Fibroblast of gingiva (primary cell): ENCODE measurements around the gene SLC4A4.

ENCODE experiments used
- DNase-seq: peaks from one replicate; pipeline ENCODE4 v3.0.0-alpha.2; 2011; ENCODE audit warnings: low read depth

The SLC4A4 gene

DNA sequence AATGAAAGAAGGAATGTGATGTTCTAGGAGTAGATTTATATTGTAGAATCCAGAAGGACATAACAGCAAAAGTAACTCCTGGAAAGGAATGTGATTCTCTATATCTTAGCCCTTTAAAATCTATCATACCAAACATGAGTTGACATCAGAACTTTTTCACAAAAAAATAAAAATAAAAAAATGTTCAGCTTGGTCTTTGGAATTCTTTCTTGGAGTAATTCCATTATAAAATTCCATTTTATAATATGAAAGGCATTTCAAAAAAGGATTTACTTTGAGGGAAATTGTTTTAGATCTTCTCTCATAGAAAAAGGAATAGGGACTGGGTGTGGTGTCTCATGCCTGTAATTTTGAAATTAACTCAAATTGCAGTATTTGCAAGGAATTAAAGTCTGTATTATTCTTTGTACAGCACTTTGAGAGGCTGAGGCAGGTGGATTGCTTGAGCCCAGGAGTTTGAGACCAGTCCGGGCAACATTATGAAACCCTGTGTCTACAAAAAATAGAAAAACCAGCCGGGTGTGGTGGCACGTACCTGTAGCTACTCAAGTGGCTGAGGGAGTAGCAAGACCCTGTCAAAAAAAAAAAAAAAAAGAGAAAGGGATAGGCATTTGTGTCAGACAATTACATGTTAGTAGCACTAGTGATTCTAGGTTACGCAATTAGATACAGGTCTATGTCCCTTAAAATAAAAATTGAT, 134.9 kb downstream of the SLC4A4 start:
- no peak for DNase-seq

DNA sequence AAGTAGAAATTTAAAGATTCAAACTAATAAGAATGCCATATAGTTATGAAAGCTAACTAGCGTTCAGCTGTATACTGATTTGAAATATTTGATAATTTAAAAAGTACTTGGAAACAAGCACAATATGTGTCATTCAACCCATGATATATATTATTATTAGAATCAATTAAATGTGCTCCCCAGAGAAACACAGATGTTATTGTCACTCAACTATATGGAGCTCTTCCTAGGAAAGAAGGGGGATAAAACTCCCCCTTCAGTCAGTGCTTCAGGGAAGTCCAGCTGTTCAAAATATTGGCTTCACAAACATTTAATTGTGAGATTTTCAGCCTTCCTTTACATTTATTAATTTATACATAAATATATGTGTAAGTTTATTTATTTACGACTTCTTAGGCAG, 135.9 kb downstream of the SLC4A4 start:
- DNase-seq = no peak

DNA sequence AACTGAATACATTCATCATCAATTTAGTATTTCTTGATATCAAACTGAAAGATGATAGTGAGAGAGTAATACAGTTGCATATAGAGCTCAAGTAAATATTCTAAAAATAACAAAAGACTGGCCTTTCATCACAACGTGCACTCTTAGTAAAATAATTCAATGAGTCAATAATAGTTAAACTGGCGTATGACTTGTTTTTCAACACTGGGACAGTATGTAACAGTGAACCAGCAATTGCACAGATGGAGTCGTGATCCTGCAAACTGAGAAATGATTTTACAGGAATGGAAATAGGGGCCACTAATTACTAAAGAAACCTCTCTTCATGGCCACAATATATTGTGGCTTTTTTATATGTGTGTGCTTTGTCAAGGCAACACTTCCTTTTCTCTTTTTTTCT, 137.4 kb downstream of the SLC4A4 start:
- no peak for DNase-seq

DNA sequence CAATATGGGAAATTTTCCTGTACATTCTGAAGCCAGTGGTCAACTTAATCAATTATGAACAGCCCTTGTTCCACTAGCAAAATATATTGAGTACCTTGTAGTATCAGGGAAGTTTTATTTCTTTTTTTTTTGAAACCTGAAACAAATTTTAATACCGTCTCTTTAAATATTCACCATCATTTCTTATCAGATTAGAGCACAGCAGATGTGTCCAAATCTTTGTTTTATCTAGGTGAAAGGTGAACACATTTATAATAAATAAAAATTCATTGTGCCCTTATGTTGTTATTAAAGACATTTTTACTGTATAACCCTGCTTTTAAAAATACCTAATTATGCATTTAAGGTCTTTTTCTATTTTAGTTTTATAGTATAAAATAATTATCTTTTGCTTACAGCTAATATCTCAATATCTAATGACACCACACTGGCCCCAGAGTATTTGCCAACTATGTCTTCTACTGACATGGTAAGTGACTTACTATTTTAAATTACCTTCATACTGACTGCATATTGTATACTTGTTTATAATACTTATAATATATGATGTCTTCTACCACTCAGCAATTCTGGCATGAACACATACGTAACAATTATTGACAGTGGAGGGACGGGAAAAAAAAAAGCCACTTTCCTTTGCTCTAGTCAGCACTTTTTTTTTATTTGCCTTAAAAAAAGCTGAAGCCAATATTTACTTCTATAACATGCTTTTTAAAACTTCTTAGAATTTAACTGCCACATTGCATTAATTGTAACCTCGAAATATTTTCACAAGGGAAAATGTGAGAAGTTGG, 147.9 kb downstream of the SLC4A4 start:
- DNase-seq = no peak

DNA sequence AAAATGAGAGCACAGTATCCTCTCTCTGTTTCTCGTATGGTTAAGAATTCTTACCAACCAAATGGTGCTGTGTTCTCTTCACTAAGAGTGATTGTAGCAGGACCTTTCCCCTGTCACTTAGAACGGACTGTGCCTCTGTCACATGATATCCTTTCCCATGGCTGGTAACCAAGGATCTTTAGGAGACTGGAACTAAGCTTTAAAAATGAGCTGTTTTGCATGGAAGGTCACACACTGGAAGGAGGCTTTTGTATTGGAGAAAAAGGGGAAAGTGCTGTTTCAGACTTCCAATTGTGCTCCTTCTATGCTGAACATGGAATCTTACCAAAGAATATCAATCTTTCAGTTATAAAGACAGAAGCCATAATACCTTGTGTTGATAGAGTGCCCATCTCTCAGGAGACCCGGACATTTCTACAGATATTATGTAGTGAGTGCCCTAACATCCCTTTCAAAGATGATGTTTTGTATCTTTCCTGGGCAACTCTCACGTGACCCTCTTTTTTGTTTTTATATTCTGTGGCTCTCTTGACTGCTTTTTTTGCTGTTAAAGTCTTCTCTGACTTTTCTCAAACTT, 148.6 kb downstream of the SLC4A4 start:
- DNase-seq = no peak

DNA sequence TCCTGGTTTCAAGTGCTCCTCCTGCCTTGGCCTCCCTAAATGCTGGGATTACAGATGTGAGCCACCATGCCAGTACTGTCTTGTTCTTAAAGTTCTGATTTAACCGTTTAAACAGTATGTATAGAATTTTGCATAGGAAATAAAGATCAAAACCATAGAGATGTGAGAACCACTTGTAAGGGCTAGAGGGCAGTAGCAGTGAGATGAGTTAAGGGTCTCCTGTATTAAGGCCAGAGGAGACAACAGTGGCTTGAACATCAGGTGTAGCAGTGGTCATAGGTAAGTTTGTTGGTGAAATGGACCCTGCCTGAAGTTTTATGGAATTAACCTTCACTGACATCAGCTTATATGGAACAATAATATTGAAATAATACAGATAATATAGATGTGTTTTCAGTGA, 155.7 kb downstream of the SLC4A4 start:
- no peak for DNase-seq

DNA sequence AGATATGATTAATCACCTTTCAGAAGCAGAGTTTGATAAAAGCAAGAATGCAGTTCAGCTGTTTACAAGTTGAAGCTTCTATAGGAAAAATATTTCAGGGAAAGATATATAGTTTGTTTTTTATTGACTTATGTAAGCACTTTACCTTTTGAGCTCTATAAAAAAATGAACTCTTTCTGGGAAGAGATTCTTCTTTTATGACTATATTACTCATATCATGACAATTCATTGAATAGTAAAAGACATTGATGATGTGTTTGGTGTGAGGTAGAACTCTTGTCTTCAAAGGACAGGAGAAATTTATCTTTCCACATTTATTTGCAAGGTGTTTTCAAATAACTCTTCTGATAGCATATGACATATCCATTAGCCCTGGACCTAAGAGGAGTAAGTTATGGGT, 156.6 kb downstream of the SLC4A4 start:
- DNase-seq = no peak

DNA sequence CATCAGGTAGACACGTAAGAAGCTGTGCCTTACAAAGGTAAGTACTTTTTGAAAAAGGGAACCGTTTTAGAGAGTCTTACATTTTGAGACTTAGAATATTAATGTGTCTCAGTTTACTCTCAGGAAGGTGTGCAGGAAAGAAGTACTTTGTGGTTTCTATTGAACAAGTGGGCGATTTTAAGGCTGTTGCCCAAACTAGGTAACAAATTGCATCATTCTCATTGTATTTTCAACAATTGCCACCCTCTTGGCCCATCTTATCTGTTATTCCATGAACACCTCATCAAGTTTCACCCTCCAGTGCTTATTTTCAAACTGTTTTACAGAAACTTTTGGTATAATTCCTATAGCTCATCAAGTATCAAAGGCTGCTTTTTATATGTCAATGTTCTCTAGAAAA, 158.3 kb downstream of the SLC4A4 start:
- no peak for DNase-seq

DNA sequence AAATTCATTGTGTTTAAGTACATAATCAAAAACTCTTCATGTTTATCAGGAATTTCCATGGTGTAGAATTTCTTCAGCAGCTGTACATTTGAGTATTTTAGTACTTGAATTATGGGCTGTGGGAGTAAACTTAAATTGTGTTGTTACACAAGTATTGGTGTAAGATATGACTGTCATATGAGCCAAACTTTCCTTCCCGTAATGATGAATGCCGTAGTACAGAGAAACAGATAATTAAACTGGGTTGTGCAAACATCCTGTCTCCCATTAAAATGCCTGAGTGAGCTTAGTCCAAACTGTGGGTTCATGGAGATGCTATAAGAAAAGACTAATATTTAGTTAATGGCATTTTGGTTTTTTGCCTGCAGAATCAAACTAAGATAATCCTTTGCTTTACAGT, 159.2 kb downstream of the SLC4A4 start:
- DNase-seq = no peak

DNA sequence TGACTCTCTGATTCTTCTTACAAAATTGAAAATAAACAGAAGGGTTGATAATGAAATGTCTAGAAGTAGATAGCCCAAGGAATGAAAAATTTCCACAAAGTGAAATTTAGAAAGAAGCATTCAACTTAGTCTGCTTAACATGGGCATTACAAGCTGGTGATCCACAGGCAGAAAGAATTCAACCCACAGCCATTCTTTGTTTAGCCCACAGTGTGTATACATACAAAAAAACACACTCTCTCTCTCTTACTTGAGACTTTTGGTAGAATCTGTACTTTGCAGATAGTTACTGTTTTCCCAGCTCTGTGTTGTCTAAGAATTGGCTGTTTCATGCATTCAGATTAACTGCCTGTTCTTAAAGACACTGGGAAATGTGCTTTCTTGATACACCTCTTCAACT, 159.8 kb downstream of the SLC4A4 start:
- no peak for DNase-seq

DNA sequence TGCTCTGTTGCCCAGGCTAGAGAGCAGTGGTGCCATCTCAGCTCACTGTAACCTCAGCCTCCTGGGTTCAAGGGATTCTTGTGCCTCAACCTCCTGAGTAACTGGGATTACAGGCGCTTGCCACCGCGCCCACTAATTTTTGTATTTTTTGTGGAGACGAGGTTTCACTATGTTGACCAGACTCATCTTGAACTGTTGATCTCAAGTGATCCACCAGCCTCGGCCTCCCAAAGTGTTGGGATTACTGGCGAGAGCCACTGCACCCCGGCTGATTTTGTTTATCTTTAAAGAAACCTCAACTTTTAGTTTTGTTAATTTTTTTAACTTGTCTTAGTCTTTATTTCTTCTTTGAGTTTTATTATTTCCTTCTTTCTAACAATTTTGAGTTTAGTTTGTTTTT, 163.2 kb downstream of the SLC4A4 start:
- DNase-seq = no peak

DNA sequence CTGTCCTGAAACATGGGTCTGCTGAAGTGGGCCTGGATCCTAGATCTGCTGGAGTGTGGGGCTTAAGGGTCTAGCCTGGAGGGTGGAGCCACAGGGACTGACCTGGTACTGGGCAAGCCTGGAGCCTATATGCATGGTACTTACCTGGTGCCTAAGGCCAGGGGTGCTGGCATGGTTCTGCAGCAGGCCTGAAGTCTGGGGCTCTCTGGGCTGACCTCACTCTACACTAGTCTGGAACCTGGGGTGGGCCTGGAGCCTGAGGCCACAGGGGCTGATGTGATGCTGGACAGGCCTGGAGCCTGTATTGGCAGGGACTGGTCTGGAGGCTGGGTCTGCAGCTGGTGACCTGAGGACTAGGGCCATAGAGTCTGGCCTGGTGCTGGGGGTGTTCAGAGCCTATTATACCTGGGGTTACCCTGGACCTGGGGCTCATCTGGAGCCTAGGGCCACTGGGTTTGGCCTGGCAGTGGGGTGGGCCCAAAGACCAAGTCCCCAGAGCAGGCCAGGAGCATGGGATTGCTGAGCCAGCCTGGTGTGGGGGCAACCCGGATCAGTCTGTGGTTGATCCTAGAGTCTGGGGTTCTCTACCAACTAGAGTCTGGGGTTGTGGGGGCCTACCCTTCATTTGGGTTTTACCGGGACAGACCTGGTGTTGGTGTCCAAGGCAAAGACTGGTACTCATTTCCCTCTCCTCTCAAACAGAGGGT, 179.6 kb downstream of the SLC4A4 start:
- DNase-seq = no peak

DNA sequence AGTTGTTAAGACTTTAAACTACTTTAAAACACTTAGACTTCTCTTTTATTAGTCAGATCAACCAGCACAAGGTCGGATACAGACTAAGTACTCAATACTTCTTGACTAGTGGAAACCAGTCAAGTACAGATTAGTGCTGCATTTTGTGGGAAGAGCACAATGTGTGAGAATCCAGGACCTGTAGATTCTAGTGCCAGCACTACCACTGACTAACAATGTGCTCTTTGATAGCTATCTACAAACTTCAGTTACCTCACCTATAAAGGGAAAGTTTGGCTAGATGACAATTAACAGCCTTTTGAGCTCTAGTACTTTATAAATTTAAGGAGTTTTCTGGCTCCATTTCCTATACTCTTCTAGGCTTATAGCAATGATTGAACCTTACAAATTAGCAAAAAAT, 181.5 kb downstream of the SLC4A4 start:
- DNase-seq = no peak

DNA sequence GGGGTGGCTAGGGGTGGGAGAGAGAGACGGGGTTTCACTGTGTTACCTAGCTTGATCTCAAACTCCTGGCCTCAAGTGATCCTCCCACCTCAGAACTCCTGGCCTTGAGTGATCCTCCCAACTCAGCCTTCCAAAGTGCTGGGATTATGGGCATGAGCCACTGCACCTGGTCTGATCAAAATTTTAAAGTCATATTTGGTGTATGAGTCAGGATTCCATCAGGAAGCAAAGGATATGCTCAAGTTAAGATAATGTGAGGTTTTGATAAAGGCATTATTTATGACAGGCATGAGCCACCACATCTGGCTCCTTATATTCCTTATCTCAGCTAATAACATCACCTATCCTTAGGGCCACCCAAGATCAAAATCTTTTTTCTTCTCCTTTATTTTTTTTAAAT, 182.0 kb downstream of the SLC4A4 start:
- DNase-seq = no peak

DNA sequence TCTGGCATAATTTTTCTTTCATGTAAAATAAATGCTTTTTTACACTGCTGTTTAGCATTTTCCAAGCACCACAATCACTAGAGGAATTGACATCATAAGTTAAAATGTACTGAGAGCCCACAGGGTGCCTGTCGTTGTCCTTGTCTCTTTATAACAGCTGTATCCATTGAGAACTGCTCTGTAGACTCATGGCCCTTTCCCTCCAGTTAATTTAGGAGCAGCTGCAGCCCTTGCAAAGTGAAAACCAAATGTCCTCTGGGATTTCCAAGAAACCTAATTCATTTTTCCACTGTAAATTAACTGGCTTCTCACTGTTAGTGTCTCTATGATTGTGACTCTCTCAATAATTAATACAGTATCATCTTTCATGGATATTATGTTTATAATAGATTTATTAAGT, 185.9 kb downstream of the SLC4A4 start:
- DNase-seq = no peak

DNA sequence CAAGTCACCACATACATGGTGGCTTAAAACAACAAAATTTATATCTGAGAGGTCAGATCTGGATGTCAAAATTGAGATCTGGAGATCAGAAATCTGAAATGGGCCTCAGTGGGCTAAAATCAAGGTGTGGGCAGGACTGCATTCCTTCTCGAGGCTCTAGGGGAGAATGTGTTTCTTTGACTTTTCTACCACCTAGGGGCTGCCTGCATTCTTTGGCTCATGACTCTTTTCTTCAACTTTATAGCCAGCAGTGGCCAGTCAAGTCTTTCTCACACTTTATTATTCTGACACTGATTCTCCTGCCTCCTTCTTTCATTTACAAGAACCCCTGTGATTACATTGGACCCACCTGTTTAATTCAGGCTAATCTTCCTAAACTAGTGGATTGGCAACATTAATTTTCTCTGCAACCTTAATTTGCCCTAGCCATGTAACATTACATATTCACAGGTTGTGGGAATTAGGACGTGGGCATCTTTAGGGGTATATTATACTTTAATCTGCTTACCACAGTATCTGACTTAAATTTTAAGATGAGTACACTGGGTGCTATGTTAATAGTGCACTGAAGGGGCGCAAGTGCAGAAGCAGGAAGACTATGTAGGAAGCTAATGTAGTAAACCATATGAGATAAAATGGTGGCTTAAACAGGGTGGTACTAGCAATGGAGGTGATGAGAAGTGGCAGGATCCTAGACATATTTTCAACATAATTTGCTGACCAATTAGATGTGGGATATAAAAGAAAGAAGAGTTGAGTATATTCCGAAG, 188.0 kb downstream of the SLC4A4 start:
- no peak for DNase-seq

DNA sequence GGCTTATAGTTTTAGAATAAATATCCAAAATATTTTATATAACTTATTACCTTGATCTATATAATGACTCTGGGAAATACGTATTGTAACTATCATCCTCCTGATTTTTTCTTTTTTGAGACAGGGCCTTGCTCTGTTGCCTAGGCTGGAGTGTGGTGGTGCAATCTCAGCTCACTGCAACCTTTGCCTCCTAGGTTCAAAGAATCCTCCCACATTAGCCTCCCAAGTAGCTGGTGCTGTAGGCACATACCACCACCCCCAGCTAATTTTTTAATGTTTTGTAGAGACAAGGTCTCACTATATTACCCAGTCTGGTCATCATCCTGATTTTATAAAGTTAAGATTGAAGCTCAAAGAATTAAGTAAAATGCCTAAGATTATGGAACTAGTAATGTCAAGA, 193.6 kb downstream of the SLC4A4 start:
- DNase-seq = no peak

DNA sequence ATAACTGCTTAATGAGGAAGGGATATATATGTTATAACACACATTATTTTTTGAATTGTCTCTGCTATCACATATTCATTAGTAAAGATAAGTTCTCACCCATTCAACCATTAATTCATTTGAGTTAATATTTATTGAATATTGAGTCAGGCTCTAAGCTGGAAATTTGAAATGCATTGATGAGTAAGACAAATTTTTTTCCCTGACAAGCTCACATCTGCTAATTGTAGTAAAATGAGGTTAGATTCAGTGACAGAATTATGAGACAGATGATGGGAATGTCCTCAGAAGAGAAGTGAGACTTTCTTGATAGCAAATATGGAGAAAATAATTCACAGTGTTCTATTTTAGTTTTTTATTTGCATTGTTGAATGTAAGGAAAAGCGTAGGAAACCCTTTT, 194.3 kb downstream of the SLC4A4 start:
- DNase-seq = no peak

DNA sequence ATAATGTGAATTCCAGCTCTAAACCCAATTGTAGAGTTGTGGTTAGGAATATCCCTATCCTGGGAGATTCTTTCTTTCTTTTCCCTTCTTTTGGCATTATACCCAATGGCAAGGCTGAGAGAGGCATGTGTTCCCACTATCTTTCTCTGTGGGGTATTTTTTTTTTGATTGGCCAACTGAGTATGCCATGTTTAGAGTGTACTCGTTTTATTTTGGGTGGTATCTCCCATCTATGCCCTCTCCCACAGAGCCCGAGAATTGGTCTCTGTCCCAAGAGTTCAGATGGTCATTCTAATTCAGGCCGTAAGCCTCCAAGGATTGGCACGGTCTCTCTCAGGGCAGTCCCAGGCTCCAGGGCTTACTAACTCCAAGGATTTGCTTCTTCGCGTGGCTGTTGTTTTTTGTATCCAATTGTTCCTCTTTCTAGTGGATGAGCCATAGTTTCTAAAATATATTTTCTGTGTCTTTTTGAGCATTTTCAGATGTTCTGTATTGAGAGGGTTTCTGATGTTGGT, 198.8 kb downstream of the SLC4A4 start:
- no peak for DNase-seq

DNA sequence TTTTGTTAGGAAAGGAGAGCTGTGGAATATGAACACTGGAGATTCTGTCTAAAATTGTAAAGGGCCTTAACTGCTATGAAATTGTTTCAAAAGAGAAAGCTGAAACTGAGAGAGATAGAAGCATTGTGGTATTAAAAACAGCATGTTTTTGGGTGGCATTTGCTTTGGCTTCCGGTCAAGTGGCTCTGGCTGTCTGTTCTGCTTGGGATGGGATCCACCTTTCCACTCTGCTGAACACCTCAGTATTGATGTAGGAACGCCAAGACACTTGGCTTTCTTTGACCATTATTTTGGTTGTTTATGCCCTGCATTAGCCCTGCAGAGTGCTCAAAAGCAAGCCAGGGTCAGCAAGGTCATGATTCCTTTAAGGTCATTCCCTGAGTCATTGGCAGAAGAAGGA, 199.7 kb downstream of the SLC4A4 start:
- no peak for DNase-seq

DNA sequence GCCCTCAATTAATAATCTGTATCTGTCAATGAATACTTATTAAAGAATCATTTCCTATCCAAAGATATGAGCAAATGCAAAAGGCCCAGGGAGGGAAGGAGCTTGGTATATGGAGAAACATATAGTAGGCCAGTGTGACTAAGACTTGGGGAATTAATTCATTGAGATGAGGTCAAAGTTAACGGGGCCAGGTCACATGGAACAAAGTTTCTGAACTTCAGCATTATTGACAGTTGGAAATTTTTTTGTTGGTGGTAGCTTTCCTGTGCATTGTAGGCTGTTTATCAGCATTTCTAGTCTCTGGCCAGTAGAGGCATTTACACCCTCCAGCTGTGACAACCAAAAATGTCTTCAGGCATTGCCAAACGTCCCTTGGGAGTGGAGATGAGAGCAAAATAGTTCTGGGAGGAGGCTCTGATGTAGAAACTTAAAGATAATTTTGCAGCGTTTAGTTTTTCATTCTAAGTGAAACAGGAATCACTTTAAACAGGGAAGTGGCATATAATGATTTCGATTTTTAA, 202.0 kb downstream of the SLC4A4 start:
- no peak for DNase-seq

DNA sequence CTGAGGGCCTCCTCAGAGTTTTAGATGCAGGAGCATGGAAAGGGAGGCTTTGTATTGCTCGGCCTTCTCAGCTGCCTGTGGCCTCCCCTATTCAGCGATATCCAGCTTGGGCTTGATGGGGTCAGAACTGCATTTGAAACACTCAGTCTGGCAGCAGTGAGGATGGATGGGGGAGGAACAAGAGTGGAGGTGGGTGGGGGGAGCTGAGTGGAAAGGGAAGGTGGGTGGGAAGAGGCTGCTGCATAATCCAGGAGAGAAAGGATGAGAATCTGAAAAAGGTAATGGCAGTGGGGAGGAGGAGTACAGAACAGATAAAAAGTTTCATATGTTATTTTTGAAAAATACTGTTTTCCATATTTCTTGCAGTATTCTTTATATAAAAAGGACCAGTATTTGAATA, 202.7 kb downstream of the SLC4A4 start:
- no peak for DNase-seq
